ENCODE data around the gene CUL9.

The CUL9 gene

GRCh38 chr6:43231053-43231452, 49.1 kb downstream of the CUL9 start:
- DNase-seq = no peak

GRCh38 chr6:43231735-43232450, 49.9 kb downstream of the CUL9 start:
- no peak for DNase-seq

GRCh38 chr6:43235841-43236240, 53.8 kb downstream of the CUL9 start:
- DNase-seq = no peak

- no peak for DNase-seq
Measured at GRCh38 chr6:43239054-43239453, 57.1 kb downstream of the CUL9 start.

- no peak for DNase-seq
Measured at GRCh38 chr6:43240950-43241349, 59.0 kb downstream of the CUL9 start.

- DNase-seq = no peak
Measured at GRCh38 chr6:43241446-43241845, 59.5 kb downstream of the CUL9 start.

GRCh38 chr6:43242908-43243663, 61.1 kb downstream of the CUL9 start, which contains the start of gene TTBK1:
TTBK1 (plus strand) TSS chr6:43243481; CDS start chr6:43246661, 3,180 bp downstream.
- peak; percentile 44 for DNase-seq

- no peak for DNase-seq
Measured at GRCh38 chr6:43243664-43244321, 61.8 kb downstream of the CUL9 start.

GRCh38 chr6:43246301-43247113, 64.5 kb downstream of the CUL9 start:
- peak; percentile 49 for DNase-seq

GRCh38 chr6:43247114-43247999, 65.4 kb downstream of the CUL9 start:
- peak; percentile 91 for DNase-seq

GRCh38 chr6:43248101-43248500, 66.1 kb downstream of the CUL9 start:
- DNase-seq = no peak

GRCh38 chr6:43248791-43249190, 66.8 kb downstream of the CUL9 start:
- DNase-seq = no peak

- DNase-seq = peak; percentile 30
Measured at GRCh38 chr6:43250992-43251373, 69.0 kb downstream of the CUL9 start.

- no peak for DNase-seq
Measured at GRCh38 chr6:43253401-43253800, 71.4 kb downstream of the CUL9 start.

- DNase-seq = peak; percentile 33
Measured at GRCh38 chr6:43254138-43254817, 72.3 kb downstream of the CUL9 start.

- no peak for DNase-seq
Measured at GRCh38 chr6:43254846-43255245, 72.8 kb downstream of the CUL9 start.

GRCh38 chr6:43255408-43256054, 73.5 kb downstream of the CUL9 start:
- no peak for DNase-seq

GRCh38 chr6:43256670-43257366, 74.8 kb downstream of the CUL9 start:
- no peak for DNase-seq

GRCh38 chr6:43257367-43258145, 75.6 kb downstream of the CUL9 start:
- no peak for DNase-seq
